ENCODE results near the gene KSR1.

Gene KSR1

DNA sequence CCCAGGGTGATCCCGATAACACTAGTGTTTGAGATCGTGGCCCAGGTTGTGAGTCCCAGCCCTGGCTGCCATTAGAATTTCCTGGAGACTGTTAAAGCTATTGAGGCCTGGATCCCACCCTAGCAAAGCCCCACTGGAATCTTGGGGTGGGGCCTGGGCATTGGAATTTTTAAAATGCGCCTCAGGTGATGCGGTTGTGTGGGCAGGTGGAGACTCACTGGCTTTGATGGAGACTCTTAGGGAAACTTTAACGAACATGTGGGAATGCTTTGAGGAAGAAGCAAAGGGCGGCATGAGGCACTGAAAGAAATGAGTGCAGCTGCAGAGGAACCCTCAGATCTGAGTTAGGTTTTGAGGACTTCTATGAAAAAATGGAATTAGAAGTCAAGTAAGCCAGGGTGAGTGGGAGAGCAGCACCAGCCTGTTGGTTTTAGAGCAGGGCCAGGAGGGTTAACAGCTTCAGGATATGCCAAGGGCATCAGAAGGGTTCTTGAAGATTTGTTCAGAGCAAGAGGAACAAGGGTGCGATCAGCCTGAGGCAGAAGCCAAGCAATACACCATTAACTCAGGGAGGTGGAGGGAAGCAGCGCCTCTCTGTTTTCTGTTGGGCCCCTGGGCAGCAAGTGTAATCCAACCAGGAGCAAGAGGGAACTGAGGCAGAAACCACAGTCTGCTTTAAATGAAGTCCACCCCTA, 42.5 kb downstream of the KSR1 start:
- TF ChIP-seq RAD21 (IDR thresholded peaks at IDR 0.05; ENCODE audit: low read depth): no peak
- no peak for TF ChIP-seq TEAD4 (IDR thresholded peaks at IDR 0.05)
- TF ChIP-seq CEBPB (IDR thresholded peaks at IDR 0.05): no peak
- no peak for TF ChIP-seq USF1 (IDR thresholded peaks at IDR 0.05)
- no peak for TF ChIP-seq ZBTB7A (IDR thresholded peaks at IDR 0.05; ENCODE audit: low read depth)

GRCh38 chr17:27499451-27500265, 43.4 kb downstream of the KSR1 start:
- TF ChIP-seq ZBTB7A (IDR thresholded peaks at IDR 0.05; ENCODE audit: low read depth): no peak
- no peak for TF ChIP-seq TAF1 (IDR thresholded peaks at IDR 0.05; ENCODE audit: low read depth)
- TF ChIP-seq TEAD4 (IDR thresholded peaks at IDR 0.05): no peak
- TF ChIP-seq CREB1 (IDR thresholded peaks at IDR 0.05; ENCODE audit: low read depth): no peak

- TF ChIP-seq, protein P1, sequence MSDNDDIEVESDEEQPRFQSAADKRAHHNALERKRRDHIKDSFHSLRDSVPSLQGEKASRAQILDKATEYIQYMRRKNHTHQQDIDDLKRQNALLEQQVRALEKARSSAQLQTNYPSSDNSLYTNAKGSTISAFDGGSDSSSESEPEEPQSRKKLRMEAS (IDR thresholded peaks at IDR 0.05): no peak
- no peak for TF ChIP-seq CEBPB (IDR thresholded peaks at IDR 0.05)
- no peak for TF ChIP-seq TCF12 (IDR thresholded peaks at IDR 0.05; ENCODE audit: low read depth)
- no peak for TF ChIP-seq TEAD4 (IDR thresholded peaks at IDR 0.05)
- no peak for TF ChIP-seq TAF1 (IDR thresholded peaks at IDR 0.05; ENCODE audit: low read depth)
- no peak for TF ChIP-seq CREB1 (IDR thresholded peaks at IDR 0.05; ENCODE audit: low read depth)
- TF ChIP-seq USF1 (IDR thresholded peaks at IDR 0.05): no peak
- no peak for TF ChIP-seq NFIC (IDR thresholded peaks at IDR 0.05)
- TF ChIP-seq FOXM1 (IDR thresholded peaks at IDR 0.05; ENCODE audit: borderline replicate concordance, low read depth): no peak
These were observed 46.5 kb downstream of the KSR1 start for GRCh38 chr17:27502526-27503324.

GRCh38 chr17:27503611-27504010, 47.4 kb downstream of the KSR1 start:
- TF ChIP-seq EP300 (IDR thresholded peaks at IDR 0.05; ENCODE audit: borderline replicate concordance) (no peak), YY1 (IDR thresholded peaks at IDR 0.05; ENCODE audit: low read depth) (no peak), FOXM1 (IDR thresholded peaks at IDR 0.05; ENCODE audit: borderline replicate concordance, low read depth) (no peak)
- TF ChIP-seq, protein P1 (IDR thresholded peaks at IDR 0.05): no peak

DNA sequence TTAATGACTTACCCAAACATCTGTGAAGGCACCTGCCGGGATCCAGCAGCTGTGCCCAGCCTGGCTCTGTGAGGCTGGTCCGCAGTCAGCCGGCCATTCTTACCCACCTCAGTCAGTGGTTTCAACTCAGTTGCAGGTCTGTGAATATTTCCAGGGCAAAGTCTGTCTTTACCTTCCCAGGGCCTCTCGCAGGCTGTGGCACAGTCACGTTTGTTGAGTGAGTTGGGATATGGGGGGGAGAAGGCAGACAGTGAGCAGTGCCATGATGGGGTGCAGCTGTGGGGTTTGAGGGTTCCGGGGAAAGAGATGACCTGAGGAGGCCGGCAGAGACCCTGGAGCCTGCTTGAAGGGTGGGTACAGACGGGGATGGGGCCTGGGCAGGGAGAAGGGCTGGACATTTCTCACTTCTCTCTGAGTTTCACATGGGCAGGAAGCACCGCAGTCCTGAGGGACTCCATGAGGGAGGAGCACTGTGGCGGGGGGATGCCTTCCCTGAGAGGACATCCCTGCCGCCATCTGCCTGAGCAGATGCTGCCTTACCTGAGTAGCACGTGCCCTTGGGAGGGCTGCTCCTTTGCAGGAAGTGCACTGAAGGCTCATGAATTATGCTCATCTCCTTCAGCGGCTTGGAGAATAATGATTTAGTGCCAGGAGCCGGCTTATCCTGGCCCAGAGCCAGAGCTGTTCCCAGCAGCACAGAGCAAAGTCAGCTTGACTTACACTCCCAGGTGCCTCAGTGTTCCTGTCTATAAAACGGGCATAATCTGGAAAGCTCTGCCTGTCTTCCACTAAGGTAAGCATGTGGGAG, 48.1 kb downstream of the KSR1 start:
- TF ChIP-seq EP300 (IDR thresholded peaks at IDR 0.05; ENCODE audit: borderline replicate concordance) (no peak), TAF1 (IDR thresholded peaks at IDR 0.05; ENCODE audit: low read depth) (no peak), NFIC (IDR thresholded peaks at IDR 0.05) (no peak), EGR1 (IDR thresholded peaks at IDR 0.05) (no peak), RAD21 (IDR thresholded peaks at IDR 0.05; ENCODE audit: low read depth) (no peak), TCF12 (IDR thresholded peaks at IDR 0.05; ENCODE audit: low read depth) (no peak), USF1 (IDR thresholded peaks at IDR 0.05) (no peak), YY1 (IDR thresholded peaks at IDR 0.05; ENCODE audit: low read depth) (no peak), CREB1 (IDR thresholded peaks at IDR 0.05; ENCODE audit: low read depth) (no peak), ZBTB7A (IDR thresholded peaks at IDR 0.05; ENCODE audit: low read depth) (no peak), CEBPB (IDR thresholded peaks at IDR 0.05) (no peak), FOXM1 (IDR thresholded peaks at IDR 0.05; ENCODE audit: borderline replicate concordance, low read depth) (no peak), TEAD4 (IDR thresholded peaks at IDR 0.05) (no peak)
- TF ChIP-seq, protein P2, sequence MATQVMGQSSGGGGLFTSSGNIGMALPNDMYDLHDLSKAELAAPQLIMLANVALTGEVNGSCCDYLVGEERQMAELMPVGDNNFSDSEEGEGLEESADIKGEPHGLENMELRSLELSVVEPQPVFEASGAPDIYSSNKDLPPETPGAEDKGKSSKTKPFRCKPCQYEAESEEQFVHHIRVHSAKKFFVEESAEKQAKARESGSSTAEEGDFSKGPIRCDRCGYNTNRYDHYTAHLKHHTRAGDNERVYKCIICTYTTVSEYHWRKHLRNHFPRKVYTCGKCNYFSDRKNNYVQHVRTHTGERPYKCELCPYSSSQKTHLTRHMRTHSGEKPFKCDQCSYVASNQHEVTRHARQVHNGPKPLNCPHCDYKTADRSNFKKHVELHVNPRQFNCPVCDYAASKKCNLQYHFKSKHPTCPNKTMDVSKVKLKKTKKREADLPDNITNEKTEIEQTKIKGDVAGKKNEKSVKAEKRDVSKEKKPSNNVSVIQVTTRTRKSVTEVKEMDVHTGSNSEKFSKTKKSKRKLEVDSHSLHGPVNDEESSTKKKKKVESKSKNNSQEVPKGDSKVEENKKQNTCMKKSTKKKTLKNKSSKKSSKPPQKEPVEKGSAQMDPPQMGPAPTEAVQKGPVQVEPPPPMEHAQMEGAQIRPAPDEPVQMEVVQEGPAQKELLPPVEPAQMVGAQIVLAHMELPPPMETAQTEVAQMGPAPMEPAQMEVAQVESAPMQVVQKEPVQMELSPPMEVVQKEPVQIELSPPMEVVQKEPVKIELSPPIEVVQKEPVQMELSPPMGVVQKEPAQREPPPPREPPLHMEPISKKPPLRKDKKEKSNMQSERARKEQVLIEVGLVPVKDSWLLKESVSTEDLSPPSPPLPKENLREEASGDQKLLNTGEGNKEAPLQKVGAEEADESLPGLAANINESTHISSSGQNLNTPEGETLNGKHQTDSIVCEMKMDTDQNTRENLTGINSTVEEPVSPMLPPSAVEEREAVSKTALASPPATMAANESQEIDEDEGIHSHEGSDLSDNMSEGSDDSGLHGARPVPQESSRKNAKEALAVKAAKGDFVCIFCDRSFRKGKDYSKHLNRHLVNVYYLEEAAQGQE (IDR thresholded peaks at IDR 0.05; ENCODE audit: low read depth): no peak
- TF ChIP-seq, protein P1 (IDR thresholded peaks at IDR 0.05): no peak
